ENCODE data around the gene MCTP1. TPM values are rescaled to one million over a fixed set of nuclear protein-coding genes. Genes with fewer than 3 reads are reported as not detected.

Gene MCTP1
- total RNA-seq, 3 donors from 2014 or later = 22.8 to 57.8 (median 24.3) TPM

- H3K27me3 ChIP-seq = no peaks in the 10 kb centered on the region
- intact Hi-C loops (cut with DNase I; ENCODE audit: low total_unique reads) = no loop called here
- no peak for DNase-seq (ENCODE audit: low spot score in 2 of 2)
- TF ChIP-seq POLR2AphosphoS5 (IDR thresholded peaks at IDR 0.05) (no peak), POLR2A (IDR thresholded peaks at IDR 0.05) (no peak), CTCF (IDR thresholded peaks at IDR 0.05) (no peak)
- H3K4me1 ChIP-seq = no peaks in the 10 kb centered on the region
- H3K27ac ChIP-seq = no peak overlapping the region
- no peaks in the 10 kb centered on the region for H3K9me3 ChIP-seq
- no peaks in the 10 kb centered on the region for H3K36me3 ChIP-seq
- H3K4me3 ChIP-seq = no peak overlapping the region
Observed at GRCh38 chr5:95045181-95045965, 239.5 kb downstream of the MCTP1 start.

- no peak overlapping the region for H3K27ac ChIP-seq
Observed at GRCh38 chr5:95044096-95044495, 240.8 kb downstream of the MCTP1 start.

GRCh38 chr5:95043648-95044047 lies 241.2 kb downstream of the MCTP1 start:
- TF ChIP-seq POLR2AphosphoS5 (IDR thresholded peaks at IDR 0.05) (no peak), CTCF (IDR thresholded peaks at IDR 0.05) (no peak), POLR2A (IDR thresholded peaks at IDR 0.05) (no peak)
- no peaks in the 10 kb centered on the region for H3K36me3 ChIP-seq
- no peak for DNase-seq (ENCODE audit: low spot score in 2 of 2)
- H3K27ac ChIP-seq = no peak overlapping the region
- H3K27me3 ChIP-seq = no peaks in the 10 kb centered on the region
- no peaks in the 10 kb centered on the region for H3K9me3 ChIP-seq
- H3K4me3 ChIP-seq = no peak overlapping the region
- intact Hi-C loops (cut with DNase I; ENCODE audit: low total_unique reads) = no loop called here
- H3K4me1 ChIP-seq = no peaks in the 10 kb centered on the region

More at GRCh38 chr5:95044096-95044495, 240.8 kb downstream of the MCTP1 start:
- intact Hi-C loops (cut with DNase I; ENCODE audit: low total_unique reads) = no loop called here
- Histone ChIP-seq H3K36me3 (no peaks in the 10 kb centered on the region), H3K9me3 (no peaks in the 10 kb centered on the region), H3K4me1 (no peaks in the 10 kb centered on the region), H3K4me3 (no peak overlapping the region), H3K27me3 (no peaks in the 10 kb centered on the region)
- DNase-seq (ENCODE audit: low spot score in 2 of 2) = no peak
- no peak for TF ChIP-seq CTCF (IDR thresholded peaks at IDR 0.05)
- no peak for TF ChIP-seq POLR2A (IDR thresholded peaks at IDR 0.05)
- TF ChIP-seq POLR2AphosphoS5 (IDR thresholded peaks at IDR 0.05) = no peak

GRCh38 chr5:95043234-95043633 lies 241.7 kb downstream of the MCTP1 start:
- no peaks in the 10 kb centered on the region for H3K9me3 ChIP-seq
- H3K36me3 ChIP-seq = no peaks in the 10 kb centered on the region
- H3K4me1 ChIP-seq = no peaks in the 10 kb centered on the region
- H3K4me3 ChIP-seq = no peak overlapping the region
- no peak for TF ChIP-seq CTCF (IDR thresholded peaks at IDR 0.05)
- H3K27ac ChIP-seq = no peak overlapping the region
- intact Hi-C loops (cut with DNase I; ENCODE audit: low total_unique reads) = no loop called here
- no peaks in the 10 kb centered on the region for H3K27me3 ChIP-seq
- DNase-seq (ENCODE audit: low spot score in 2 of 2) = no peak

GRCh38 chr5:95042037-95042436 lies 242.9 kb downstream of the MCTP1 start:
- TF ChIP-seq POLR2AphosphoS5 (IDR thresholded peaks at IDR 0.05) = no peak
- no peak for TF ChIP-seq CTCF (IDR thresholded peaks at IDR 0.05)
- no peak for TF ChIP-seq POLR2A (IDR thresholded peaks at IDR 0.05)
- H3K4me1 ChIP-seq = no peaks in the 10 kb centered on the region
- no peak overlapping the region for H3K27ac ChIP-seq
- no peaks in the 10 kb centered on the region for H3K27me3 ChIP-seq
- no peak overlapping the region for H3K4me3 ChIP-seq
- no peaks in the 10 kb centered on the region for H3K36me3 ChIP-seq
- DNase-seq (ENCODE audit: low spot score in 2 of 2) = no peak
- H3K9me3 ChIP-seq = no peaks in the 10 kb centered on the region
- intact Hi-C loops (cut with DNase I; ENCODE audit: low total_unique reads) = no loop called here

Measured in breast epithelium (tissue), 4 donors.